ENCODE measurements around the gene PLD6.

DNA sequence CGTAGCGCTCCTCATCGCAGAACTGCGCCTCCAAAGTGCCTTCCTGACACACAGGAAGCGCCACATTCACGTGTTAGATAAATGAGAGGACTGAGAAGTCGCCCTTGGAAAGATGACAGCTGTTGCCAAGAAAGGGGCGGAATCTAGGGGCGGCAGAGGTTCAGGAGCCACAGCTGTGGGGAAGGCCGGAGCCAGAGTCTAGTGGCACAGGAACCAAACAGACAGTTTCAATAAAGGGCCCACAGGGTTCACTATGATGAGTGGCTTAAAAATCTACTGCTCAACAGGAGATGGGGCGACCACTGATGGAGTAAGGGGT is 26.1 kb upstream of the PLD6 start:
- TF ChIP-seq, protein P1, sequence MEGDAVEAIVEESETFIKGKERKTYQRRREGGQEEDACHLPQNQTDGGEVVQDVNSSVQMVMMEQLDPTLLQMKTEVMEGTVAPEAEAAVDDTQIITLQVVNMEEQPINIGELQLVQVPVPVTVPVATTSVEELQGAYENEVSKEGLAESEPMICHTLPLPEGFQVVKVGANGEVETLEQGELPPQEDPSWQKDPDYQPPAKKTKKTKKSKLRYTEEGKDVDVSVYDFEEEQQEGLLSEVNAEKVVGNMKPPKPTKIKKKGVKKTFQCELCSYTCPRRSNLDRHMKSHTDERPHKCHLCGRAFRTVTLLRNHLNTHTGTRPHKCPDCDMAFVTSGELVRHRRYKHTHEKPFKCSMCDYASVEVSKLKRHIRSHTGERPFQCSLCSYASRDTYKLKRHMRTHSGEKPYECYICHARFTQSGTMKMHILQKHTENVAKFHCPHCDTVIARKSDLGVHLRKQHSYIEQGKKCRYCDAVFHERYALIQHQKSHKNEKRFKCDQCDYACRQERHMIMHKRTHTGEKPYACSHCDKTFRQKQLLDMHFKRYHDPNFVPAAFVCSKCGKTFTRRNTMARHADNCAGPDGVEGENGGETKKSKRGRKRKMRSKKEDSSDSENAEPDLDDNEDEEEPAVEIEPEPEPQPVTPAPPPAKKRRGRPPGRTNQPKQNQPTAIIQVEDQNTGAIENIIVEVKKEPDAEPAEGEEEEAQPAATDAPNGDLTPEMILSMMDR (IDR thresholded peaks at IDR 0.05): no peak
- no peak for TF ChIP-seq EZH2 (IDR thresholded peaks at IDR 0.05; ENCODE audit: borderline replicate concordance, insufficient read depth, low read depth, low read length, poor library complexity, severe bottlenecking)
